IMR-90 (cell line): ENCODE measurements around the gene ENDOU. TPM values are rescaled to one million over a fixed set of nuclear protein-coding genes. Genes with fewer than 3 reads are reported as not detected.

Source experiments
- ATAC-seq: fragments of 200-7000 bp; cut with Tn5 transposase; 2 replicates; pipeline ENCODE4 v1.9.1; 2020; ENCODE audit warnings: low read depth, mild to moderate bottlenecking, moderate library complexity
- BruUV-seq: library from RNA; stranded (reverse); fragments of 400-500 nt; replicated peaks from 2 replicates; lab custom pipeline; 2021; lab: Mats Ljungman, UMichigan
- CTCF ChIA-PET: fragments of 300-600 bp; formaldehyde crosslinking; extraction: SDS; loops from one replicate; lab custom pipeline; 2021; ENCODE audit warnings: antibody characterized with exemption; lab: Yijun Ruan, JAX
- POLR2A ChIA-PET: fragments of 300-600 bp; sonication (Branson Sonifier 250); formaldehyde crosslinking; loops from one replicate; lab custom pipeline; 2022; ENCODE audit warnings: antibody characterized with exemption; ENCODE audit not compliant: unreplicated experiment; lab: Charles Lee
- DNase-seq: peaks from one replicate; pipeline ENCODE4 v3.0.0; 2013
- H2AFZ ChIP-seq: replicated peaks from 2 replicates; pipeline ENCODE3; 2013; ENCODE audit warnings: low read length, mild to moderate bottlenecking; ENCODE audit not compliant: poor library complexity
- H2AK5ac ChIP-seq: 2 replicates; pipeline ENCODE4 v1.6.1; 2013; ENCODE audit warnings: low read depth, low read length, inconsistent platforms
- H2AK9ac ChIP-seq: replicated peaks from 2 replicates; pipeline ENCODE3; 2013; ENCODE audit warnings: mild to moderate bottlenecking, low read depth, low read length, moderate library complexity; ENCODE audit not compliant: poor library complexity
- H2BK120ac ChIP-seq: 2 replicates; pipeline ENCODE4 v1.6.1; 2013; ENCODE audit warnings: low read depth, low read length, inconsistent platforms
- H2BK15ac ChIP-seq: 3 replicates; pipeline ENCODE4 v1.6.1; 2013; ENCODE audit warnings: low read depth, low read length, inconsistent platforms
- H2BK20ac ChIP-seq: 2 replicates; pipeline ENCODE4 v1.6.1; 2013; ENCODE audit warnings: low read depth, mild to moderate bottlenecking, inconsistent platforms, low read length, moderate library complexity
- H2BK5ac ChIP-seq: 2 replicates; pipeline ENCODE4 v1.6.1; 2013; ENCODE audit warnings: mild to moderate bottlenecking, low read depth, low read length, inconsistent platforms; ENCODE audit not compliant: poor library complexity, severe bottlenecking
- H3K14ac ChIP-seq: replicated peaks from 2 replicates; pipeline ENCODE4 v1.6.1; 2013; ENCODE audit warnings: low read depth, low read length, inconsistent platforms
- H3K18ac ChIP-seq: 2 replicates; pipeline ENCODE4 v1.6.1; 2013; ENCODE audit warnings: low read depth, low read length, control low read depth
- H3K23ac ChIP-seq: 2 replicates; pipeline ENCODE4 v1.6.1; 2013; ENCODE audit warnings: low read depth, low read length, inconsistent platforms
- H3K27ac ChIP-seq: 2 replicates; pipeline ENCODE4 v1.5.1; 2013; ENCODE audit warnings: mild to moderate bottlenecking, control low read depth, low read length; ENCODE audit not compliant: insufficient read depth
- H3K27me3 ChIP-seq: 2 replicates; pipeline ENCODE4 v1.6.1; 2013; ENCODE audit warnings: low read length; ENCODE audit not compliant: control insufficient read depth, insufficient read depth
- H3K36me3 ChIP-seq: 2 replicates; pipeline ENCODE4 v1.6.1; 2013; ENCODE audit warnings: low read length, mixed read lengths; ENCODE audit not compliant: control insufficient read depth, insufficient read depth
- H3K4ac ChIP-seq: 2 replicates; pipeline ENCODE4 v1.6.1; 2013; ENCODE audit warnings: low read depth, low read length, inconsistent platforms
- H3K4me1 ChIP-seq: 2 replicates; pipeline ENCODE4 v1.6.1; 2013; ENCODE audit warnings: low read length, mixed read lengths; ENCODE audit not compliant: control insufficient read depth, insufficient read depth
- H3K4me2 ChIP-seq: 2 replicates; pipeline ENCODE4 v1.6.1; 2013; ENCODE audit warnings: low read depth, mild to moderate bottlenecking, control low read depth, low read length, moderate library complexity
- H3K4me3 ChIP-seq: 2 replicates; pipeline ENCODE4 v1.5.1; 2013; ENCODE audit warnings: low read depth, mild to moderate bottlenecking, control low read depth, low read length, moderate library complexity; ENCODE audit not compliant: insufficient read depth
- H3K56ac ChIP-seq: 2 replicates; pipeline ENCODE4 v1.6.1; 2013; ENCODE audit warnings: low read length, inconsistent platforms; ENCODE audit not compliant: insufficient read depth; ENCODE audit errors: extremely low read depth
- H3K79me1 ChIP-seq, 2 experiments: 2 replicates each; pipeline ENCODE4 v1.6.1; 2013; ENCODE audit warnings: low read length in 2 of 2, inconsistent platforms in 1 of 2, low read depth in 1 of 2
- H3K9ac ChIP-seq: 2 replicates; pipeline ENCODE4 v1.6.1; 2013; ENCODE audit warnings: low read depth, low read length, control low read depth
- H3K9me1 ChIP-seq: 2 replicates; pipeline ENCODE4 v1.6.1; 2013; ENCODE audit warnings: low read length, inconsistent platforms; ENCODE audit not compliant: insufficient read depth
- H3K9me3 ChIP-seq: 2 replicates; pipeline ENCODE4 v1.6.1; 2013; ENCODE audit warnings: low read length; ENCODE audit not compliant: control insufficient read depth, insufficient read depth
- H4K20me1 ChIP-seq: 2 replicates; pipeline ENCODE4 v1.6.1; 2013; ENCODE audit warnings: low read length, inconsistent platforms; ENCODE audit not compliant: insufficient read depth
- H4K5ac ChIP-seq: 2 replicates; pipeline ENCODE4 v1.6.1; 2013; ENCODE audit warnings: mild to moderate bottlenecking, low read depth, low read length, control low read depth
- H4K8ac ChIP-seq, 2 experiments: 2 replicates each; pipeline ENCODE4 v1.6.1; 2013; ENCODE audit warnings: low read depth in 2 of 2, low read length in 2 of 2, control low read depth in 1 of 2, inconsistent platforms in 1 of 2
- H4K91ac ChIP-seq: 2 replicates; pipeline ENCODE4 v1.6.1; 2013; ENCODE audit warnings: low read depth, low read length, inconsistent platforms; ENCODE audit not compliant: insufficient read depth
- CHD1 ChIP-seq: IDR thresholded peaks from 2 replicates; pipeline ENCODE4 v1.6.1; 2012; ENCODE audit warnings: low read depth, low read length, improper control_type of control experiment
- CTCF ChIP-seq: conservative IDR thresholded peaks from 2 replicates; pipeline ENCODE4 v1.5.1; 2012; ENCODE audit warnings: mild to moderate bottlenecking, low read depth, low read length, improper control_type of control experiment
- FOS ChIP-seq: fragments of 150-350 bp; IDR thresholded peaks from 2 replicates; pipeline ENCODE4 v1.6.1; 2016; ENCODE audit warnings: low read depth, low read length
- MAFK ChIP-seq: IDR thresholded peaks from 2 replicates; pipeline ENCODE4 v1.6.1; 2012; ENCODE audit warnings: low read depth, low read length, improper control_type of control experiment
- MAZ ChIP-seq: IDR thresholded peaks from 2 replicates; pipeline ENCODE4 v1.6.1; 2012; ENCODE audit warnings: low read depth, mild to moderate bottlenecking, low read length, improper control_type of control experiment, moderate library complexity, borderline replicate concordance
- MXI1 ChIP-seq: IDR thresholded peaks from 2 replicates; pipeline ENCODE4 v1.6.1; 2012; ENCODE audit warnings: low read depth, mild to moderate bottlenecking, low read length, moderate library complexity, borderline replicate concordance
- RAD21 ChIP-seq: IDR thresholded peaks from 2 replicates; pipeline ENCODE4 v1.6.1; 2012; ENCODE audit warnings: low read length, improper control_type of control experiment
- RCOR1 ChIP-seq: IDR thresholded peaks from 2 replicates; pipeline ENCODE4 v1.6.1; 2012; ENCODE audit warnings: mild to moderate bottlenecking, low read length, improper control_type of control experiment; ENCODE audit not compliant: insufficient replicate concordance
- WGBS, 2 experiments: methylation state at CpG; one replicate each; pipeline versions ENCODE4 v1.1.5 to v1.1.7; 2013; ENCODE audit warnings: missing lambda C conversion rate in 2 of 2; ENCODE audit not compliant: insufficient read length in 1 of 2; ENCODE audit errors: extremely low coverage in 2 of 2; 5-methylcytosine and 5-hydroxymethylcytosine counted together
- dilution Hi-C: fragments of 300-500 bp; cut with HindIII; formaldehyde crosslinking; loops from one replicate; pipeline ENCODE4 v1.14.3; 2018; ENCODE audit warnings: low sequenced_read_pairs; ENCODE audit not compliant: unreplicated experiment
- in situ Hi-C: fragments of 300-500 bp; cut with MboI; formaldehyde crosslinking; loops from 3 replicates; pipeline ENCODE4 v1.14.3; 2019; ENCODE audit warnings: low sequenced_read_pairs, inconsistent platforms, mixed read lengths
- intact Hi-C: fragments of 100-400 bp; cut with micrococcal nuclease; formaldehyde crosslinking; loops from 2 replicates; pipeline ENCODE4 v1.10.0; 2022
- polyA plus RNA-seq, 3 experiments: library from polyadenylated mRNA; depleted of rRNA; stranded (reverse); fragments of >200 nt; gene quantifications; 2 replicates each; pipeline ENCODE4 v1.2.3, GENCODE V29; 2012; ENCODE audit warnings: low replicate concordance in 1 of 3
- total RNA-seq: library from RNA; depleted of rRNA; stranded (reverse); fragments of >200 nt; gene quantifications from 2 replicates; pipeline ENCODE4 v1.2.3, GENCODE V29; 2012

ENDOU gene
- total and polyA plus RNA-seq, 2 of the 4 experiments (the other 2 are of a cell fraction) = under 0.01 to 0.09 TPM

GRCh38 chr12:47707905-47708543 lies 17.3 kb downstream of the ENDOU start:
- CTCF ChIA-PET = no interaction called here
- Histone ChIP-seq H3K9me1 (peaks cover 9% of the 10 kb centered on the region; the same call in 1 of the 2 replicates), H3K4ac (no peak overlapping the region), H3K9me3 (no peaks in the 10 kb centered on the region), H2BK120ac (no peak overlapping the region), H2AK5ac (no peak overlapping the region), H3K36me3 (no peaks in the 10 kb centered on the region), H4K5ac (no peak overlapping the region), H3K79me1 (peaks cover 15 to 33% of the 10 kb centered on the region in 2 experiments), H4K91ac (no peak overlapping the region), H3K18ac (no peak overlapping the region), H4K20me1 (peaks cover 4% of the 10 kb centered on the region; the same call in 1 of the 2 replicates), H3K4me1 (no peaks in the 10 kb centered on the region; the same call in 1 of the 2 replicates), H2BK20ac (no peak overlapping the region), H3K23ac (no peak overlapping the region), H2AK9ac (no peak overlapping the region), H3K4me2 (no peak overlapping the region), H3K27me3 (no peaks in the 10 kb centered on the region), H3K27ac (no peak overlapping the region), H2BK15ac (no peak overlapping the region), H3K14ac (no peak overlapping the region), H3K4me3 (no peak overlapping the region), H2BK5ac (no peak overlapping the region), H4K8ac (0 out of 4 replicates have a peak overlapping the region, but pooled peaks of 1 of the 2 experiments have one; percentile 9), H3K56ac (no peak overlapping the region), H3K9ac (no peak overlapping the region), H2AFZ (no peak overlapping the region)
- TF ChIP-seq CTCF (no peak), MAFK (no peak), RCOR1 (no peak), RAD21 (no peak), CHD1 (no peak), MXI1 (no peak), FOS (no peak), MAZ (no peak)
- ATAC-seq (no peak), DNase-seq (no peak)
- no TSS peak for BruUV-seq
- in situ Hi-C loops (no loop called here), intact Hi-C loops (no loop called here), dilution Hi-C loops (no loop called here)
- POLR2A ChIA-PET = interaction anchor here (0.5 kb wide), 1 partner anchor 1223 kb away, joined by 4 read pairs; no protein-coding TSS in a partner anchor
- WGBS, 2 experiments = no CpG with 5 or more reads among the region's 5 CpGs
